Stimulated activated CD8-positive, alpha-beta memory T cell treated with anti-CD3 and anti-CD28 coated beads, Interleukin-2, amount 100 ng/mL, for 48 hours (primary cell): Measurements from ENCODE around the gene IYD.
"Not testable (repeated sequence)": the region's sequence is repeated elsewhere in the genome, so short reads cannot be mapped to it uniquely, and the experiment has no call there.

Source experiments
- DNase-seq, 2 donors: peaks; one replicate each; pipeline ENCODE4 v3.0.0-alpha.2; 2020; ENCODE audit warnings: low read depth in 2 of 2

IYD gene

GRCh38 chr6:150430815-150431214 lies 62.0 kb downstream of the IYD start:
- DNase-seq = no peak

GRCh38 chr6:150435360-150435759 lies 66.5 kb downstream of the IYD start:
- no peak for DNase-seq

GRCh38 chr6:150435832-150436231 lies 67.0 kb downstream of the IYD start:
- no peak for DNase-seq

- no peak for DNase-seq
These were observed 70.6 kb downstream of the IYD start for GRCh38 chr6:150439373-150439772.

- DNase-seq = no peak
These were observed 74.8 kb downstream of the IYD start for GRCh38 chr6:150443621-150444020.

GRCh38 chr6:150444308-150444707 lies 75.5 kb downstream of the IYD start:
- no peak for DNase-seq

- DNase-seq = no peak
These were observed 76.7 kb downstream of the IYD start for GRCh38 chr6:150445486-150445885.

- no peak for DNase-seq
These were observed 79.4 kb downstream of the IYD start for GRCh38 chr6:150448221-150448620.

GRCh38 chr6:150449055-150449454 lies 80.2 kb downstream of the IYD start:
- DNase-seq = not testable (repeated sequence)

GRCh38 chr6:150450918-150451317 lies 82.1 kb downstream of the IYD start:
- DNase-seq = no peak

- DNase-seq = no peak
These were observed 83.1 kb downstream of the IYD start for GRCh38 chr6:150451807-150452427.

- DNase-seq = no peak
These were observed 83.8 kb downstream of the IYD start for GRCh38 chr6:150452428-150453243.

- no peak for DNase-seq
These were observed 84.5 kb downstream of the IYD start for GRCh38 chr6:150453357-150453756.
